Right atrium auricular region (tissue), 2 donors: Measurements from ENCODE around the gene TACC3. TPM values are rescaled to one million over a fixed set of nuclear protein-coding genes. Genes with fewer than 3 reads are reported as not detected.
A peak's percentile ranks its signal among the peaks of the same experiment; 100 is the strongest.

Experiments
- DNase-seq: peaks from one replicate; pipeline ENCODE4 v3.0.0-alpha.2; 2019; ENCODE audit warnings: low spot score
- H3K27ac ChIP-seq, 2 donors: fragments of 200-600 bp; sonication (generic); 1 replicate in 1 of 2; 2 replicates in 1 of 2; pipeline ENCODE4 v1.5.1; 2016 to 2019
- H3K27me3 ChIP-seq, 2 donors: fragments of 200-600 bp; sonication (generic); one replicate each; pipeline versions ENCODE4 v1.5.1 to v1.6.0; 2017 to 2019
- H3K36me3 ChIP-seq: fragments of 200-600 bp; sonication (generic); one replicate; pipeline ENCODE4 v1.5.1; 2016
- H3K4me1 ChIP-seq, 2 donors: fragments of 200-600 bp; sonication (generic); one replicate each; pipeline versions ENCODE4 v1.5.1 to v1.6.0; 2017 to 2019
- H3K4me3 ChIP-seq, 2 donors: fragments of 200-600 bp; sonication (generic); 1 replicate in 1 of 2; 2 replicates in 1 of 2; pipeline ENCODE4 v1.5.1; 2017 to 2019; ENCODE audit warnings: mild to moderate bottlenecking in 1 of 2, moderate library complexity in 1 of 2
- H3K9me3 ChIP-seq, 2 donors: fragments of 200-600 bp; sonication (generic); one replicate each; pipeline ENCODE4 v1.5.1; 2019
- total RNA-seq, 2 donors: library from RNA; depleted of rRNA; stranded (reverse); fragments of >200 nt; gene quantifications; one replicate each; pipeline ENCODE4 v1.1.0, GENCODE V29; 2016
- TF ChIP-seq, protein P1 (sequence below), 2 donors: fragments of 200-600 bp; sonication (generic); IDR thresholded peaks; one replicate each; pipeline ENCODE4 v1.5.1; 2019; ENCODE audit warnings: antibody characterized with exemption in 2 of 2

Gene TACC3
- 1 to 10 TPM; 3.7 to 5.3 TPM for total RNA-seq

DNA sequence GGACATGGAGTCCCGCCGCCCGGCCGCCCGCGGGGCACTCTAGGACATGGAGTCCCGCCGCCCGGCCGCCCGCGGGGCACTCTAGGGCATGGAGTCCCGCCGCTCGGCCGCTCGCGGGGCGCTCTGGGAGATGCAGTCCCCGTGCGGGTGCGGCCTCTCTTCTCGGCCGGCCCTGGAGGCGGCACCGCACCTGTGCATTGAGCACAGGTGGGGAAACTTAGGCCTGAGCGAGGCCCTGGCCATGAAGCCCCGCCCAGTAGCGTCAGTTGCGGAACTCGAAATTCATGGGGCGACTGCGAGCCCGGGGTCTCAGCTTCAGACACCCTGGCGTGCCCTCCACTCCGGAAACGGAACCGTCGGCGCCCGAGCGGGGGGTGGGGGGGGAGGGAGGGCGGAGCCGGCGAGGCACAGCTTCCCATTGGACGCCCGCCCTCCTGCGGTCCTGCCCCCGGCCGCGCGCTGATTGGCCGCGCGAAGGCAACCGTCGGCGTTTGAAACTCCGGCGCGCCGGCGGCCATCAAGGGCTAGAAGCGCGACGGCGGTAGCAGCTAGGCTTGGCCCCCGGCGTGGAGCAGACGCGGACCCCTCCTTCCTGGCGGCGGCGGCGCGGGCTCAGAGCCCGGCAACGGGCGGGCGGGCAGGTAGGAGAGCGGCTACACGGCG is at the start of gene TACC3, which contains the start of gene TMEM129:
TSS of gene TACC3 (plus strand) at position 519 of the 663 bp plus-strand sequence. CDS start 1,901 bp downstream, outside the sequence.
TSS of gene TMEM129 (minus strand) at position 321 of the 663 bp plus-strand sequence. CDS start 486 bp downstream, outside the sequence.
- H3K27ac ChIP-seq: peak within 1 kb of the TSS; percentile 92 to 95
- H3K36me3 ChIP-seq: peaks cover 18% of the 10 kb centered on the region
- no peaks in the 10 kb centered on the region for H3K27me3 ChIP-seq
- TF ChIP-seq, protein P1, sequence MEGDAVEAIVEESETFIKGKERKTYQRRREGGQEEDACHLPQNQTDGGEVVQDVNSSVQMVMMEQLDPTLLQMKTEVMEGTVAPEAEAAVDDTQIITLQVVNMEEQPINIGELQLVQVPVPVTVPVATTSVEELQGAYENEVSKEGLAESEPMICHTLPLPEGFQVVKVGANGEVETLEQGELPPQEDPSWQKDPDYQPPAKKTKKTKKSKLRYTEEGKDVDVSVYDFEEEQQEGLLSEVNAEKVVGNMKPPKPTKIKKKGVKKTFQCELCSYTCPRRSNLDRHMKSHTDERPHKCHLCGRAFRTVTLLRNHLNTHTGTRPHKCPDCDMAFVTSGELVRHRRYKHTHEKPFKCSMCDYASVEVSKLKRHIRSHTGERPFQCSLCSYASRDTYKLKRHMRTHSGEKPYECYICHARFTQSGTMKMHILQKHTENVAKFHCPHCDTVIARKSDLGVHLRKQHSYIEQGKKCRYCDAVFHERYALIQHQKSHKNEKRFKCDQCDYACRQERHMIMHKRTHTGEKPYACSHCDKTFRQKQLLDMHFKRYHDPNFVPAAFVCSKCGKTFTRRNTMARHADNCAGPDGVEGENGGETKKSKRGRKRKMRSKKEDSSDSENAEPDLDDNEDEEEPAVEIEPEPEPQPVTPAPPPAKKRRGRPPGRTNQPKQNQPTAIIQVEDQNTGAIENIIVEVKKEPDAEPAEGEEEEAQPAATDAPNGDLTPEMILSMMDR (IDR thresholded peaks at IDR 0.05): no peak
- no peaks in the 10 kb centered on the region for H3K9me3 ChIP-seq
- peaks cover 0 to 50% of the 10 kb centered on the region in 2 donors for H3K4me1 ChIP-seq
- peak within 1 kb of the TSS; percentile 71 to 76 for H3K4me3 ChIP-seq
- DNase-seq: peak; percentile 93

DNA sequence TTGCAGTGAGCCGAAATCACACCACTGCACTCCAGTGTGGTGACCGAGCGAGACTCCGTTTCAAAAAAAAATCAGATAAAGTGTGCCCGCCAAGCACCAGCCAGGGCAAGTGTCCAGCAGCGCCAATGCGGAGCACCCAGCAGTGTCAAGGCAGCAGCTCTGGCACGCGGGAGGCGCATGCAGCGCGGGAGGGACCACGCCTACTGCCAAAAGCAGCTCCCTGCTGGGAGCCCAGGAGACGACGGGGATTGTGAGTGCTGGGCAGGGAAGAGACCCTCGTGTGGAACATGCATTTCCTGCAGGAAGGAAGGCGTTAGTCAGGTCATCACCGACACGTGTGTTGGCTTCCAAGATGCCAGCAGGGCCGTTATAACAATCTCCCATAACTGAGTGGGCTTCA is 47.6 kb upstream of the TACC3 start:
- TF ChIP-seq, protein P1 (IDR thresholded peaks at IDR 0.05): no peak
- H3K4me3 ChIP-seq: no peak overlapping the region
- no peaks in the 10 kb centered on the region for H3K36me3 ChIP-seq
- no peaks in the 10 kb centered on the region for H3K9me3 ChIP-seq
- H3K27me3 ChIP-seq: no peaks in the 10 kb centered on the region
- H3K4me1 ChIP-seq: peaks cover 0 to 2% of the 10 kb centered on the region in 2 donors
- no peak overlapping the region for H3K27ac ChIP-seq
- no peak for DNase-seq

DNA sequence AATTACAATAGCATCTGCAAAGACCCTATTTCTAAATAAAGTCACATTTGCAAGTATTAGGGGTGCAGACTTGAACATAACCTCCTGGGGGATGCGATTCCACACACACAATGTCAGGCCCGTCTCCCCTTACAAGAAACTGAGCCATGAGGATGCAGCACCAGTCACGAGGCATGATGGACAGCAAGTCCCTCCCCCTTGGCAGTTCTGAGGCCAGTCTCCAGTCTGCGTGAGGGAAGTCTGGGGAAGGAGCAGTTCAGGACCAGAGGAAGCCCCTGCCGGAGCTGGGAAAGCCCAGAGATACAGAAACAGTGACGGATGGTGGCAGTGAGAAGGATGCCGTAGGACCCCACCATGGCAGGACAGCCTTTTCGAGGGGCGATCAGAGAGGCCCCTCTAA is 46.6 kb upstream of the TACC3 start:
- Histone ChIP-seq H3K4me3 (no peak overlapping the region), H3K27me3 (no peaks in the 10 kb centered on the region), H3K27ac (no peak overlapping the region), H3K9me3 (no peaks in the 10 kb centered on the region), H3K4me1 (no peaks in the 10 kb centered on the region), H3K36me3 (no peaks in the 10 kb centered on the region)
- TF ChIP-seq, protein P1 (IDR thresholded peaks at IDR 0.05): no peak
- DNase-seq: no peak

DNA sequence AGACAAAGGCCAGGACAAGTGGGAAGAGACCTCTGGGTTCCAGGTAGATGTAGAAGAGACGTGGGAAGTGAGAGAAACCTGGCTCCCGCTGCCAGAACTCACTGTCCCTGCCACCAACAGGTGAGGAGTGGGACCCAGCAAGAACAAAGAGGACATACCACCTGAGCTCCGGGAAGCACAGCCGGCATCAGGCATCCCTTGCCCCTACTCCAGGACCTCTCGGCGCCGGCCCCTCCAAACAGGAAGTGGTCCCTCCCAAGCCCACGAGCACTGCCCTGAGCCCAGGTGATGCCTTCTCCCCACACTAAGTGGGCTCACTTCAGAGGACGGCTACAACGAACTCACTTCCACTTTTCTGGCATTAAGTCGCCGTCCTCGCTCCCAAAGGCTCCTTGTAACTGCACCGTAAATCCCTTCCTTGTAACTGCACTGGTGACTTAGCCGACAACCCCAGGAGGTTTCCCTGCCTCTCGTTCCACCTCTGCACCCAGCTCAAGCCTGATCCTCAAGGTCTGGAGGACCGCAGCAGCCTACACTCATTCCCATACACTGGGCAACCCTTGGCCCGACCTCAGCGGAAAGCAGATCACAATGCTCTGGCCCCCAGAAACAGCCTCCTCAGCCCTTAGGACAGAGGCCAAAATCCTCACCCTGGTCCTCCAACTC is 46.1 kb upstream of the TACC3 start:
- Histone ChIP-seq H3K27me3 (no peaks in the 10 kb centered on the region), H3K4me3 (no peak overlapping the region), H3K4me1 (no peaks in the 10 kb centered on the region), H3K27ac (no peak overlapping the region), H3K36me3 (no peaks in the 10 kb centered on the region), H3K9me3 (no peaks in the 10 kb centered on the region)
- TF ChIP-seq, protein P1 (IDR thresholded peaks at IDR 0.05): no peak
- DNase-seq: no peak

DNA sequence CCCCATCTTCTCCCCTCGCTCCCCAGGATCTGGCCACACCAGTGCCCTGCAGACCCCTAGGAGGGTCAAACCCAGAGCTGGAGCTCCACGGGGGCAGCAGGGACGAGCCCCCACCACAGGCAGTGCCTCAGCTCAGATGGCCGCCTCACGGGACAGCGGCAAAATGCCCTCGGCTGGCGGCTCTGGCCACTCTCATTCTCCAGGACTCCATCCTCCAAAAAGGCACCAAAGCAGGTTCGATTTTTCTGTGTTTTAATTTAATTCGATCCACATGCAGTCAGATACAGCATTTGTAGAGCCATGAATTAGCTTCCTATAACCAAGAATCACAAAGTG is 45.6 kb upstream of the TACC3 start:
- Histone ChIP-seq H3K36me3 (no peaks in the 10 kb centered on the region), H3K4me3 (no peak overlapping the region), H3K9me3 (no peaks in the 10 kb centered on the region), H3K27me3 (no peaks in the 10 kb centered on the region), H3K27ac (no peak overlapping the region), H3K4me1 (no peaks in the 10 kb centered on the region)
- TF ChIP-seq, protein P1 (IDR thresholded peaks at IDR 0.05): no peak
- no peak for DNase-seq
